Measurements from ENCODE around the gene FOXJ2.
"Not testable (repeated sequence)": the region's sequence is repeated elsewhere in the genome, so short reads cannot be mapped to it uniquely, and the experiment has no call there.

DNA sequence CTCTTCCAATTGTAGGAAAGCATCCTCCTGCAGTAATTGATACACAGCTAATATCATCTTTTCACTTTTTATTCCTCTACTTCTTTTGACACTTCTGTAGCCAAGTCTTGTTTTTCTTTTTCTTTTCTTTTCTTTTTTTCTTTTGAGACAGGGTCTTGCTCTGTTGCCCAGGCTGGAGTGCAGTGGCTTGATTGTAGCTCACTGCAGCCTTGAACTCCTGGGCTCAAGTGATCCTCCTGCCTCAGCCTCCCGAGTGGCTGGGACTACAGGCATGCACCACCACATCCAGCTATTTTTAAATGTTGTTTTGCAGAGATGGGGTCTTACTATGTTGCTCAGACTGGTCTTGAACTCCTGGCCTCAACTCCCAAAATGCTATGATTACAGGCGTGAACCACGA is 39.3 kb downstream of the FOXJ2 start:
- TF ChIP-seq EZH2 (IDR thresholded peaks at IDR 0.05; ENCODE audit: borderline replicate concordance); CTCF (IDR thresholded peaks at IDR 0.05; ENCODE audit: poor library complexity): not testable (repeated sequence)
